B cell (primary cell): ENCODE results near the gene KCNJ6.

ENCODE experiments used
- EZH2 ChIP-seq: IDR thresholded peaks from 2 replicates; pipeline ENCODE4 v1.6.1; 2012; ENCODE audit warnings: borderline replicate concordance, low read depth, mild to moderate bottlenecking, moderate library complexity, low read length; ENCODE audit not compliant: insufficient read depth, poor library complexity, severe bottlenecking
- TF ChIP-seq, protein P1 (sequence below): fragments of 200-600 bp; IDR thresholded peaks from one replicate; pipeline ENCODE4 v1.8.0; 2022; ENCODE audit warnings: antibody characterized with exemption, mild to moderate bottlenecking

GRCh38 chr21:37843191-37843590 lies 73.1 kb downstream of the KCNJ6 start:
- TF ChIP-seq, protein P1, sequence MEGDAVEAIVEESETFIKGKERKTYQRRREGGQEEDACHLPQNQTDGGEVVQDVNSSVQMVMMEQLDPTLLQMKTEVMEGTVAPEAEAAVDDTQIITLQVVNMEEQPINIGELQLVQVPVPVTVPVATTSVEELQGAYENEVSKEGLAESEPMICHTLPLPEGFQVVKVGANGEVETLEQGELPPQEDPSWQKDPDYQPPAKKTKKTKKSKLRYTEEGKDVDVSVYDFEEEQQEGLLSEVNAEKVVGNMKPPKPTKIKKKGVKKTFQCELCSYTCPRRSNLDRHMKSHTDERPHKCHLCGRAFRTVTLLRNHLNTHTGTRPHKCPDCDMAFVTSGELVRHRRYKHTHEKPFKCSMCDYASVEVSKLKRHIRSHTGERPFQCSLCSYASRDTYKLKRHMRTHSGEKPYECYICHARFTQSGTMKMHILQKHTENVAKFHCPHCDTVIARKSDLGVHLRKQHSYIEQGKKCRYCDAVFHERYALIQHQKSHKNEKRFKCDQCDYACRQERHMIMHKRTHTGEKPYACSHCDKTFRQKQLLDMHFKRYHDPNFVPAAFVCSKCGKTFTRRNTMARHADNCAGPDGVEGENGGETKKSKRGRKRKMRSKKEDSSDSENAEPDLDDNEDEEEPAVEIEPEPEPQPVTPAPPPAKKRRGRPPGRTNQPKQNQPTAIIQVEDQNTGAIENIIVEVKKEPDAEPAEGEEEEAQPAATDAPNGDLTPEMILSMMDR: no peak
- TF ChIP-seq EZH2: no peak
